IPS DF 19.7 (cell line): ENCODE data around the gene GRHPR.
"Not testable (repeated sequence)": the region's sequence is repeated elsewhere in the genome, so short reads cannot be mapped to it uniquely, and the experiment has no call there.

Experiments used
- DNase-seq: peaks from one replicate; pipeline ENCODE4 v3.0.0-alpha.2; 2013; ENCODE audit warnings: low read depth, low spot score

Gene GRHPR

GRCh38 chr9:37422289-37423104 lies at the start of gene GRHPR:
Gene GRHPR, plus strand, starts transcription at chr9:37422696. Its CDS starts 55 bp downstream, at chr9:37422751.
- DNase-seq, result no peak

- no peak for DNase-seq
These were observed 49.7 kb upstream of the GRHPR start for GRCh38 chr9:37372839-37373238.

- DNase-seq, result no peak
These were observed 48.9 kb upstream of the GRHPR start for GRCh38 chr9:37373621-37374020.

- DNase-seq, result no peak
These were observed 47.6 kb upstream of the GRHPR start for GRCh38 chr9:37374892-37375291.

- no peak for DNase-seq
These were observed 44.5 kb upstream of the GRHPR start for GRCh38 chr9:37377688-37378612.

- DNase-seq, result no peak
These were observed 43.9 kb upstream of the GRHPR start for GRCh38 chr9:37378613-37379004.

- no peak for DNase-seq
These were observed 42.7 kb upstream of the GRHPR start for GRCh38 chr9:37379835-37380234.

GRCh38 chr9:37380570-37380969 lies 41.9 kb upstream of the GRHPR start:
- no peak for DNase-seq

GRCh38 chr9:37381094-37381741 lies 41.3 kb upstream of the GRHPR start:
- no peak for DNase-seq

GRCh38 chr9:37382161-37382981 lies 40.1 kb upstream of the GRHPR start:
- no peak for DNase-seq

- DNase-seq, result no peak
These were observed 39.5 kb upstream of the GRHPR start for GRCh38 chr9:37382982-37383357.

- no peak for DNase-seq
These were observed 39.1 kb upstream of the GRHPR start for GRCh38 chr9:37383393-37383792.

GRCh38 chr9:37383876-37384746 lies 38.4 kb upstream of the GRHPR start:
- DNase-seq, result no peak

- DNase-seq, result no peak
These were observed 37.2 kb upstream of the GRHPR start for GRCh38 chr9:37385286-37385685.

GRCh38 chr9:37386988-37387387 lies 35.5 kb upstream of the GRHPR start:
- no peak for DNase-seq

- no peak for DNase-seq
These were observed 31.7 kb upstream of the GRHPR start for GRCh38 chr9:37390759-37391158.

- no peak for DNase-seq
These were observed 30.2 kb upstream of the GRHPR start for GRCh38 chr9:37392272-37392671.

- DNase-seq, result no peak
These were observed 27.3 kb upstream of the GRHPR start for GRCh38 chr9:37395229-37395628.

- no peak for DNase-seq
These were observed 26.8 kb upstream of the GRHPR start for GRCh38 chr9:37395663-37396062.

- not testable (repeated sequence) for DNase-seq
These were observed 24.5 kb upstream of the GRHPR start for GRCh38 chr9:37397948-37398347.
